T-helper 1 cell treated with Interleukin-12 subunit alpha and Interleukin-12 subunit beta and Interleukin-4 antibody, amounts not matched to agents 30 ng/mL and 1 ng/mL, for 36 hours (primary cell): ENCODE data around the gene NID2. TPM values are rescaled to one million over a fixed set of nuclear protein-coding genes. Genes with fewer than 3 reads are reported as not detected.

Experiments used
- intact Hi-C: fragments of 100-400 bp; cut with micrococcal nuclease; formaldehyde crosslinking; loops from one replicate; pipeline ENCODE4 v1.15.1; 2024
- total RNA-seq: library from RNA; stranded (reverse); gene quantifications from 2 replicates; pipeline ENCODE4 v1.2.3, GENCODE V29; 2022

Gene NID2
- total RNA-seq, 1 donor from 2014 or later = 1.4 TPM

- intact Hi-C loops = no loop called here
These were observed 12.2 kb upstream of the NID2 start for GRCh38 chr14:52080808-52081755.

GRCh38 chr14:52080158-52080800 lies 11.4 kb upstream of the NID2 start:
- intact Hi-C loops = no loop called here

GRCh38 chr14:52079239-52079959 lies 10.5 kb upstream of the NID2 start:
- intact Hi-C loops = no loop called here

- intact Hi-C loops = no loop called here
These were observed 9.9 kb upstream of the NID2 start for GRCh38 chr14:52078721-52079120.

- intact Hi-C loops = no loop called here
These were observed 9.3 kb upstream of the NID2 start for GRCh38 chr14:52078095-52078531.

- intact Hi-C loops = no loop called here
These were observed 8.6 kb upstream of the NID2 start for GRCh38 chr14:52077256-52077979.

- intact Hi-C loops = no loop called here
These were observed 7.5 kb upstream of the NID2 start for GRCh38 chr14:52076334-52076733.

GRCh38 chr14:52075371-52075770 lies 6.5 kb upstream of the NID2 start:
- intact Hi-C loops = no loop called here

- intact Hi-C loops = no loop called here
These were observed 4.4 kb upstream of the NID2 start for GRCh38 chr14:52073251-52073650.

GRCh38 chr14:52072266-52072780 lies 3.5 kb upstream of the NID2 start:
- intact Hi-C loops = no loop called here

GRCh38 chr14:52071675-52072074 lies 2.8 kb upstream of the NID2 start:
- intact Hi-C loops = no loop called here

- intact Hi-C loops = no loop called here
These were observed 1.2 kb upstream of the NID2 start for GRCh38 chr14:52070051-52070431.

GRCh38 chr14:52069307-52070050 lies 620 bp upstream of the NID2 start:
- intact Hi-C loops = loop anchor here (5.0 kb wide), 1 partner anchor 72 kb away; no protein-coding TSS in a partner anchor

GRCh38 chr14:52067873-52068614 lies 815 bp downstream of the NID2 start:
- intact Hi-C loops = loop anchor here (2.0 to 5.0 kb wide), 2 partner anchors 71 to 197 kb away; no protein-coding TSS in a partner anchor

GRCh38 chr14:52064174-52064573 lies 4.7 kb downstream of the NID2 start:
- intact Hi-C loops = no loop called here

- intact Hi-C loops = no loop called here
These were observed 5.8 kb downstream of the NID2 start for GRCh38 chr14:52063052-52063462.

GRCh38 chr14:52061890-52062289 lies 7.0 kb downstream of the NID2 start:
- intact Hi-C loops = no loop called here

GRCh38 chr14:52061390-52061789 lies 7.5 kb downstream of the NID2 start:
- intact Hi-C loops = no loop called here

GRCh38 chr14:52060080-52060479 lies 8.8 kb downstream of the NID2 start:
- intact Hi-C loops = no loop called here
